Progenitor cell of endocrine pancreas (in vitro differentiated cells): Measurements from ENCODE around the gene ACP6. TPM values are rescaled to one million over a fixed set of nuclear protein-coding genes. Genes with fewer than 3 reads are reported as not detected.

Experiments used
- DNase-seq: peaks from one replicate; pipeline ENCODE4 v3.0.0; 2021; ENCODE audit warnings: low spot score; ENCODE audit not compliant: unreplicated experiment
- H3K27ac Mint-ChIP-seq: 2 replicates; pipeline ENCODE4 v1.8.0; 2021; ENCODE audit warnings: mild to moderate bottlenecking, moderate library complexity, mixed read lengths
- H3K27me3 Mint-ChIP-seq: 2 replicates; pipeline ENCODE4 v1.8.0; 2021; ENCODE audit warnings: mixed read lengths
- H3K36me3 Mint-ChIP-seq: 2 replicates; pipeline ENCODE4 v1.8.0; 2022; ENCODE audit warnings: mixed read lengths; ENCODE audit not compliant: insufficient read depth
- H3K4me1 Mint-ChIP-seq: 2 replicates; pipeline ENCODE4 v1.8.0; 2021; ENCODE audit warnings: low read depth, mixed read lengths
- H3K4me3 Mint-ChIP-seq: 2 replicates; pipeline ENCODE4 v1.8.0; 2021; ENCODE audit warnings: low read depth, mild to moderate bottlenecking, moderate library complexity, mixed read lengths
- H3K9me3 Mint-ChIP-seq: 2 replicates; pipeline ENCODE4 v1.8.0; 2021; ENCODE audit warnings: low read depth, mixed read lengths
- CTCF ChIP-seq: fragments of 200-600 bp; sonication (generic); IDR thresholded peaks from one replicate; pipeline ENCODE4 v1.5.0; 2021; ENCODE audit warnings: antibody characterized with exemption, mild to moderate bottlenecking; ENCODE audit not compliant: unreplicated experiment
- total RNA-seq: library from RNA; stranded (reverse); gene quantifications from 2 replicates; pipeline ENCODE4 v1.2.1, GENCODE V29; 2021

The ACP6 gene
- total RNA-seq, 1 donor from 2014 or later, result 25.9 TPM

- TF ChIP-seq CTCF, result no peak
- Mint-ChIP-seq H3K36me3 (no peaks in the 10 kb centered on the region), H3K9me3 (no peaks in the 10 kb centered on the region), H3K4me1 (peaks cover 28% of the 10 kb centered on the region), H3K27me3 (no peaks in the 10 kb centered on the region), H3K4me3 (peak overlapping the region; percentile 88), H3K27ac (peak overlapping the region; percentile 97)
- DNase-seq, result peak; percentile 48
Measured at GRCh38 chr1:147598621-147599361, 71.5 kb downstream of the ACP6 start.

GRCh38 chr1:147597010-147597409 lies 73.3 kb downstream of the ACP6 start:
- Mint-ChIP-seq H3K27me3 (no peaks in the 10 kb centered on the region), H3K4me3 (no peak overlapping the region), H3K4me1 (peaks cover 20% of the 10 kb centered on the region), H3K36me3 (peaks cover 2% of the 10 kb centered on the region), H3K27ac (no peak overlapping the region), H3K9me3 (peaks cover 3% of the 10 kb centered on the region)
- no peak for DNase-seq
- TF ChIP-seq CTCF, result no peak

Other genes with a start within 250 kb of the ACP6 start
- gene BCL9, start 129.0 kb downstream of the ACP6 start, total RNA-seq, result 84.8 and 86.7 TPM in 2 replicates
- gene GJA5, start 90.1 kb upstream of the ACP6 start, total RNA-seq, result not detected in 2 replicates
- gene GJA8, start 232.3 kb upstream of the ACP6 start, total RNA-seq, result not detected in 2 replicates